ENCODE results near the gene LRP2.
"Not testable (repeated sequence)": the region's sequence is repeated elsewhere in the genome, so short reads cannot be mapped to it uniquely, and the experiment has no call there.

LRP2 gene

DNA sequence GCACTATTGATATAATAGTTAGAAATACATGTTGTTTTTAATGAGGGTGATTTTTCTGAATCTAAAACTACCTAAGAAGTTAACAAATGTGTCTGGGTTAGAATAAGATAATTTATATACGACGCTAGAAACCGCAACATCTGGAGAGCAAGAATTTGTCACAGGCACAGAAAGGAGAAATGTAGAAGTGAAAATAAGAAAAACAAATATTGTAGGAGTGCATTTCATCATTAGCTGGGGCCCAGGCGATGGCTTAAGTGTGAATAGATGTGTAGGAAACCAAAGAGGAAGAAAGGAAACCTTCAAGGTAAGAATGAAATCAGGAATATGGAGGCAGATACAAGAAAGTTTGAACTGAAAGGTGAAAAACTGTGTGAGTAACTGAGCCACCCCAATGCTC, 90.3 kb downstream of the LRP2 start:
- H2AFZ ChIP-seq (ENCODE audit: low read length), result no peak overlapping the region
- H3K4me3 ChIP-seq (ENCODE audit: low read length, poor library complexity, severe bottlenecking), result no peak overlapping the region
- no peaks in the 10 kb centered on the region for H3F3A ChIP-seq (ENCODE audit: low read depth)
- no peak overlapping the region for H3K9ac ChIP-seq (ENCODE audit: low read depth, low read length, poor library complexity, severe bottlenecking)
- H4K20me1 ChIP-seq (ENCODE audit: insufficient read depth, low read length, poor library complexity, severe bottlenecking), result no peaks in the 10 kb centered on the region
- H3K4me2 ChIP-seq (ENCODE audit: low read depth, low read length, poor library complexity, severe bottlenecking), result no peak overlapping the region
- no peaks in the 10 kb centered on the region for H3K27me3 ChIP-seq (ENCODE audit: insufficient read depth, low read length, poor library complexity, severe bottlenecking)
- no peak for TF ChIP-seq EZH2phosphoT487 (IDR thresholded peaks at IDR 0.05; ENCODE audit: borderline replicate concordance)
- TF ChIP-seq, protein P1, sequence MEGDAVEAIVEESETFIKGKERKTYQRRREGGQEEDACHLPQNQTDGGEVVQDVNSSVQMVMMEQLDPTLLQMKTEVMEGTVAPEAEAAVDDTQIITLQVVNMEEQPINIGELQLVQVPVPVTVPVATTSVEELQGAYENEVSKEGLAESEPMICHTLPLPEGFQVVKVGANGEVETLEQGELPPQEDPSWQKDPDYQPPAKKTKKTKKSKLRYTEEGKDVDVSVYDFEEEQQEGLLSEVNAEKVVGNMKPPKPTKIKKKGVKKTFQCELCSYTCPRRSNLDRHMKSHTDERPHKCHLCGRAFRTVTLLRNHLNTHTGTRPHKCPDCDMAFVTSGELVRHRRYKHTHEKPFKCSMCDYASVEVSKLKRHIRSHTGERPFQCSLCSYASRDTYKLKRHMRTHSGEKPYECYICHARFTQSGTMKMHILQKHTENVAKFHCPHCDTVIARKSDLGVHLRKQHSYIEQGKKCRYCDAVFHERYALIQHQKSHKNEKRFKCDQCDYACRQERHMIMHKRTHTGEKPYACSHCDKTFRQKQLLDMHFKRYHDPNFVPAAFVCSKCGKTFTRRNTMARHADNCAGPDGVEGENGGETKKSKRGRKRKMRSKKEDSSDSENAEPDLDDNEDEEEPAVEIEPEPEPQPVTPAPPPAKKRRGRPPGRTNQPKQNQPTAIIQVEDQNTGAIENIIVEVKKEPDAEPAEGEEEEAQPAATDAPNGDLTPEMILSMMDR (conservative IDR thresholded peaks at IDR 0.05; ENCODE audit: low read length), result no peak
- no peaks in the 10 kb centered on the region for H3K4me1 ChIP-seq (ENCODE audit: insufficient read depth, low read length, poor library complexity, severe bottlenecking)
- H3K9me3 ChIP-seq (ENCODE audit: insufficient read depth, low read depth, low read length), result no peaks in the 10 kb centered on the region
- H3K9me2 ChIP-seq (replicated peaks; ENCODE audit: low read depth, low read length), result no peaks in the 10 kb centered on the region
- no peaks in the 10 kb centered on the region for H3K36me3 ChIP-seq (ENCODE audit: insufficient read depth, low read length)
- no peaks in the 10 kb centered on the region for H3K79me2 ChIP-seq (ENCODE audit: insufficient read depth, low read length)

DNA sequence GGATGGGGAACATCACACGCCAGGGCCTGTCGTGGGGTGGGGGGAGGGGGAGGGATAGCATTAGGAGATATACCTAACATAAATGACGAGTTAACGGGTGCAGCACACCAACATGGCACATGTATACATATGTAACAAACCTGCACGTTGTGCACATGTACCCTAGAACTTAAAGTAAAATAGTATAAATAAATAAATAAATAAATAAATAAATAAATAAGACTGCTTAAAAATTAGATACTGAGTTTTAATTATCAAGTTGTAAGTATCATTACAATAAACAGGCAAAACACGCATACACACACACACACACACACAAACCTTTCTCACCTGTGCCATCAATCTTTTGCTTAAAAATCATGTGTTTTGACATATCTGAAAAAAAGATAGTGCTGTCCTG, 91.8 kb downstream of the LRP2 start:
- not testable (repeated sequence) for H3K27me3 ChIP-seq (ENCODE audit: insufficient read depth, low read length, poor library complexity, severe bottlenecking); H3F3A ChIP-seq (ENCODE audit: low read depth); H3K4me3 ChIP-seq (ENCODE audit: low read length, poor library complexity, severe bottlenecking); H3K4me1 ChIP-seq (ENCODE audit: insufficient read depth, low read length, poor library complexity, severe bottlenecking); H3K79me2 ChIP-seq (ENCODE audit: insufficient read depth, low read length); H3K36me3 ChIP-seq (ENCODE audit: insufficient read depth, low read length); H4K20me1 ChIP-seq (ENCODE audit: insufficient read depth, low read length, poor library complexity, severe bottlenecking); H3K9ac ChIP-seq (ENCODE audit: low read depth, low read length, poor library complexity, severe bottlenecking); H3K9me3 ChIP-seq (ENCODE audit: insufficient read depth, low read depth, low read length); H2AFZ ChIP-seq (ENCODE audit: low read length); H3K4me2 ChIP-seq (ENCODE audit: low read depth, low read length, poor library complexity, severe bottlenecking); H3K9me2 ChIP-seq (replicated peaks; ENCODE audit: low read depth, low read length)

DNA sequence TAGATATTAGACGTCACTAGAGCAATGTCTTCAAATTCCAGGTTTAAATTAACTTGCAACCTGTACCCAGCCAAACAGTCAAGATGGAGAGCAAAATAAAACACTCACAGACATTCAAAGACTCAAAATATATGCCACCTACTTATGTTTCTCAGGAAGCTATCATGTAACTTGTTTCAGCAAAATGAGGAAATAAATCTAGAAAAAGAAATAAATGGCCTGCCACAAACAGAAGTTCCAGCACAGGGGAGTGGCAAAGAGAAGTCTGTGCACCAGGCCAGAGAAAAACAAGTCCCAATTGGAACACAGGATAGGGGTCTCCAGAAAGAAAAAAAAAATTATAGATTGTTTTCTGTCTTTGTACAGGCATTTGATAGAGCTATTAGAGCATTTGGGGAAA, 96.7 kb downstream of the LRP2 start:
- H2AFZ ChIP-seq (ENCODE audit: low read length), result no peak overlapping the region
- no peaks in the 10 kb centered on the region for H3K4me1 ChIP-seq (ENCODE audit: insufficient read depth, low read length, poor library complexity, severe bottlenecking)
- H4K20me1 ChIP-seq (ENCODE audit: insufficient read depth, low read length, poor library complexity, severe bottlenecking), result no peaks in the 10 kb centered on the region
- no peak overlapping the region for H3K4me3 ChIP-seq (ENCODE audit: low read length, poor library complexity, severe bottlenecking)
- no peaks in the 10 kb centered on the region for H3F3A ChIP-seq (ENCODE audit: low read depth)
- no peaks in the 10 kb centered on the region for H3K9me2 ChIP-seq (replicated peaks; ENCODE audit: low read depth, low read length)
- no peak overlapping the region for H3K4me2 ChIP-seq (ENCODE audit: low read depth, low read length, poor library complexity, severe bottlenecking)
- no peak overlapping the region for H3K9ac ChIP-seq (ENCODE audit: low read depth, low read length, poor library complexity, severe bottlenecking)
- no peaks in the 10 kb centered on the region for H3K79me2 ChIP-seq (ENCODE audit: insufficient read depth, low read length)
- H3K36me3 ChIP-seq (ENCODE audit: insufficient read depth, low read length), result no peaks in the 10 kb centered on the region
- no peaks in the 10 kb centered on the region for H3K9me3 ChIP-seq (ENCODE audit: insufficient read depth, low read depth, low read length)
- peaks cover 3% of the 10 kb centered on the region for H3K27me3 ChIP-seq (ENCODE audit: insufficient read depth, low read length, poor library complexity, severe bottlenecking)
- TF ChIP-seq EZH2phosphoT487 (IDR thresholded peaks at IDR 0.05; ENCODE audit: borderline replicate concordance), result no peak
- TF ChIP-seq, protein P1 (conservative IDR thresholded peaks at IDR 0.05; ENCODE audit: low read length), result no peak

DNA sequence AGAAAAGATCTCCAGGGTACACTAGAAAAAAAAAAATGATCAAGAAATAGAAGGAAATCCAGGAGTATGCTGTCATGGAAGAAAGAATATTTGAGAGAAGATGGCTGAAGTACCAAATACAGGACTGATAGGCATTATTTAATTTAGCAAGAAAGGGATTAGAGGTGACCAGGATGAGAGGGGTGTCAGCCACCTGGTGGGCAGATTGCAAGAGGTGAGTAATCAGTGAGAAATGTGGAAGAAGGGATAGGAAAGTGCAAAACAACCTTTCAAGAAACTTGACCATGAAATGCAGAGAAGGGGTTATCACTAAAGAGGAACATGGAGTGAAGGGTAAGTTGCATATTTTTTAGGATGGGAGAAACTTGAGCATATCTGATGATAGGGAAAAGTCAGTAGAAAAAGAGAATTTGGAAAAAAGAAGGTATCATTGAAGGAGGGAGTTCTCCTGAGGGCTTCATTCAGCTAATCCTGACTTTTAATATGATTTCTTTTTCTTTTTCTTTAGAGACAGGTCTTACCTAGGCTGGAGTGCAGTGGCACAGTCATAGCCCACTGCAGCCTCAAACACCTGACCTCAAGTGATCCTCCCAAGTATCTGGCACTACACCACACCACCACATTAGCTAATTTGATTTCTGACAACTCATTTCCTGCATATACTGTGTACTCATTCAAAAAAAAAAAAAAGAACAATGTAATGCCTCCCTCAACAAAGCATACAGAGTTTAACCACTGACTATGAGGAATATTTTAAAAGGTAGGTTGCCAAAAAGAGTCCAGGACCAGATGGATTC, 101.3 kb downstream of the LRP2 start:
- Histone ChIP-seq H3K4me1 (ENCODE audit: insufficient read depth, low read length, poor library complexity, severe bottlenecking) (no peaks in the 10 kb centered on the region), H3K4me2 (ENCODE audit: low read depth, low read length, poor library complexity, severe bottlenecking) (no peak overlapping the region), H3K9me2 (replicated peaks; ENCODE audit: low read depth, low read length) (no peaks in the 10 kb centered on the region), H3K27me3 (ENCODE audit: insufficient read depth, low read length, poor library complexity, severe bottlenecking) (peaks cover 7% of the 10 kb centered on the region), H3F3A (ENCODE audit: low read depth) (no peaks in the 10 kb centered on the region), H3K4me3 (ENCODE audit: low read length, poor library complexity, severe bottlenecking) (no peak overlapping the region), H4K20me1 (ENCODE audit: insufficient read depth, low read length, poor library complexity, severe bottlenecking) (no peaks in the 10 kb centered on the region), H3K79me2 (ENCODE audit: insufficient read depth, low read length) (no peaks in the 10 kb centered on the region), H3K9me3 (ENCODE audit: insufficient read depth, low read depth, low read length) (no peaks in the 10 kb centered on the region), H2AFZ (ENCODE audit: low read length) (no peak overlapping the region), H3K9ac (ENCODE audit: low read depth, low read length, poor library complexity, severe bottlenecking) (no peak overlapping the region), H3K36me3 (ENCODE audit: insufficient read depth, low read length) (no peaks in the 10 kb centered on the region)
- TF ChIP-seq, protein P1 (conservative IDR thresholded peaks at IDR 0.05; ENCODE audit: low read length), result no peak
- TF ChIP-seq EZH2phosphoT487 (IDR thresholded peaks at IDR 0.05; ENCODE audit: borderline replicate concordance), result no peak

Data from Loucy (cell line).